Erythroblast (primary cell): ENCODE data around the gene NTM.

ENCODE experiments used
- DNase-seq, 2 experiments: peaks; one replicate each; lab custom pipeline; 2025; lab: John Stamatoyannopoulos, UW
- GATA1 ChIP-seq: IDR thresholded peaks from 2 replicates; pipeline ENCODE4 v1.6.1; 2011; ENCODE audit warnings: low read depth, mild to moderate bottlenecking, control low read depth, low read length, moderate library complexity
- POLR2A ChIP-seq: IDR thresholded peaks from 2 replicates; pipeline ENCODE4 v1.6.1; 2011; ENCODE audit warnings: mild to moderate bottlenecking, low read length

The NTM gene

DNA sequence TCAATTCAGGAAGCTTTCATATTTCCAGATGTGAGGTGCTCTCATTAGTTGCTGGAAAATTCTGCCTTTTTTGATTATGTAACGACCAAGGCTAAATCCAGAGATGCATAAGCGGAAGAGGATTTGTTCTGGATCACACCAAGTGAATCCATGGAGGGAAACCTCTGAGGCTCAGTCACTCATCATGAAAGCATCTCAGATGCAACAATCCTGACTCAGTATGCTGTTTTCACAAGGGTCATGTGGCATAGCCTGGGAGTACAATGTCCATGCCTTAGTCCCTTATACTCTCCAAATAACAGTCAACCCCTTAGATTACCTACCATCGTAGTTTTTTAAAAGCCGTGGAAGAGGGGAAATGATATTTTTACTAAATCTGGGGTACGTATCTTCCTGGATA is 445.6 kb downstream of the NTM start:
- TF ChIP-seq GATA1, result no peak
- TF ChIP-seq POLR2A, result no peak
- no peak for DNase-seq

GRCh38 chr11:131817687-131818188 is 447.3 kb downstream of the NTM start:
- DNase-seq, result no peak
- TF ChIP-seq POLR2A, result no peak
- no peak for TF ChIP-seq GATA1

DNA sequence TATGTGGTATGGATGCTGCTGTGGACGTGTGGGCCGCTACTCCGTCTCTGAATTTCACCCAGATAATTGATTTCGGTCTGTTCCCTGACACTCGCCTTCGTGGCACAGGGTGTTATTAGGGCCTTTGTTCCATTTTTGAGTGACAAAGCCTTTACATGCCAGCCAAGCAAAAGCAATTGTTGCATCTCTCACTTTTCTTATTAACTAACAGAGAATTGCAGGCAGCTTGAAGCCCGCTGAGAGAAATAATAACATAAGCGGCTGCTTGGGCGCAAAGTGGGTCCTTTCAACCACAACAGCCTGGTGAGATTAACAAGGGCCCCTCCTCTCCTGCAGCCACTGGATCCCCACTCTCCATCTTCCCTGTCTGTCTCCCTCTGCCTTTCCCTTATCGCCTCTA is 449.4 kb downstream of the NTM start:
- TF ChIP-seq POLR2A, result no peak
- TF ChIP-seq GATA1, result no peak
- DNase-seq, result no peak

DNA sequence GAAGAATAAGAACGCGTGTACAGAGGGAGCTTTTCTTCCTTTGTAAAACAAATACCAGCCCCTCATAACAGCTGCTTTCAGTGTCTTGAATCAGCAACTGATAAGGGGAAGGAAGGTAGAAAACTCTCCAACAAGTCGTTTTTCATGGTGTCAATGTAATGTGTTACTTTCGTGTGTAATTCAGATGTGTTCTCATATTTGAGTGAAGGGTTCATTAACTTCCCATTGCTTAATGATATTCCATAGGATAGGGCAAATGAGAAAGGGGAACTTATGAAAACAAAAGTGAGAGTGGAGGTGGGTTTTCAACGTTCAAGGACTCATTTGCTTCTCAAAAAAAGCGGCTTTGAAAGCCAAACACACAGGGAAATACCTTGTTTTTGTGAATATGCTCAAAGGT is 452.1 kb downstream of the NTM start:
- no peak for TF ChIP-seq POLR2A
- no peak for TF ChIP-seq GATA1
- no peak for DNase-seq

DNA sequence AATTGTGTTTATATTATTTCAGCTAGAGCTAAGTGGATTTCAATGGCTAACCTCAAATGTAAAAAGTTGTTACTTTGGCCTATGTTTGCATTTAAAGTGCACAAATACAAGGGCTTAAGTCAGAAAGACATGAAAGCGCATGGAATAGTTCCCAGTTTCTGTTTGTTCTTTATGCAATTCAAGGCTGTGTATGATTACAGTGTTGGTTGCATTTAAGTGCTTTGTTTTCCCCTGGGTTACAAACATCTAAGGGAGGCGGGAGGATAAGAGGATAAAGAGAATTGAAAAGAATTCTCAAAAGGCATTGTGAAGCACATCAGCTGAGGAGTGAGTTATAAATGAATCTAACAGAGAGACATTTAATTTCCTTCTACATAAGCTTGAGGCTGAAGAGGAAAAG is 453.4 kb downstream of the NTM start:
- TF ChIP-seq GATA1 (no peak), POLR2A (no peak)
- DNase-seq, result no peak

DNA sequence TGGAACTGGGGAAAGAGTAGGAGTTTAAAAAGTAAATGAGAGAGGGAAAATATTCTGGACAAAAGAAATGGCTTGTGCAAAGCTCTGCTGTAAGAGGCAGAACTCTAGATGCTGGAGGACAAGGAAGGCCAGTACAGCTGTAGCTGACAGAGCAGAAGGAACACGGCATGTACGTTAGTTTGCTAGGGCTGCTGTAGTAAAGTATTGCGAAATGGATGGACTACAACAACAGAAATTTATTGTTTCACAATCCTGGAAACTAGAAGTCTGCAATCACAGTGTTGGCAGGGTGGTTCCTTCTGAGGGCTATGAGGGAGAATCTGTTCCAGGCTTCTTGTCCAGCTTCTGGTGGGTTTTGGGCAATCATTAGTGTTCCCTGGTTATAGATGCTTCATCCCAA is 454.4 kb downstream of the NTM start:
- no peak for DNase-seq
- TF ChIP-seq POLR2A, result no peak
- TF ChIP-seq GATA1, result no peak

GRCh38 chr11:131827430-131827829 is 457.0 kb downstream of the NTM start:
- TF ChIP-seq GATA1, result no peak
- no peak for TF ChIP-seq POLR2A
- no peak for DNase-seq

DNA sequence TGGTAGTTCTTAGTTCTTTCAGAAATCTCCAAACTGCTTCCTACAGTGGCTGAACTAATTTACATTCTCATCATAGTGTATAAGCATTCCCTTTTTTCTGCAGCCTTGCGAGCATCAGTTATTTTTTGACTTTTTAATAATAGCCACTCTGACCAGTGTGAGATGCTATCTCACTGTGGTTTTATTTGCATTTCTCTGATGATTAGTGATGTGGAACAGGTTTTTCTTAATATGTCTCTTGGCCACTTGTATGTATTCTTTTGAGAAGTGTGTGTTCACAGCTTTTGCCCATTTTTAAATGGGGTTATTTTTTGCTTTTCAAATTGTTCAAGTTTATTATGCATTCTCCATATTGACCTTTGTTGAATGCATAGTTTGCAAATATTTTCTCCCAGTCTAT is 459.3 kb downstream of the NTM start:
- TF ChIP-seq POLR2A (no peak), GATA1 (no peak)
- DNase-seq, result no peak

DNA sequence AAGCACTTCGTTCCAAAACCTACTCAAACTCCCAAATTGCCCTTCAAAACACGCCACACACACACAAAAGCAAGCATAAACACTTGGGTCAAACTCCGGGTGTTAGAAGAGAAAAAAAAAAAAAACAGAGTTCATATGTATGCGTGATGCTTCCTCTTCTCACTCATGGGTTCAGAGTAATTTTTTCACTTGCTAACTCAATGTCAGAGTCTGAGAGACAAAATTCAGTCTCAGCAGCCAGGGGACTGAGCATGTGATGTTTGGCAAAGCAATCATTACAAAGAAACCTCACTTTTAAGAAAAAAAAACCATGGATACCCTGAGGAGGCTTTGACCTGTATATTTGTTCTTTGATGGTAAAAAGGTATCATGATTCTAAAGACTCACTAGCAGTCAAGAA is 461.7 kb downstream of the NTM start:
- no peak for DNase-seq
- no peak for TF ChIP-seq POLR2A
- no peak for TF ChIP-seq GATA1

DNA sequence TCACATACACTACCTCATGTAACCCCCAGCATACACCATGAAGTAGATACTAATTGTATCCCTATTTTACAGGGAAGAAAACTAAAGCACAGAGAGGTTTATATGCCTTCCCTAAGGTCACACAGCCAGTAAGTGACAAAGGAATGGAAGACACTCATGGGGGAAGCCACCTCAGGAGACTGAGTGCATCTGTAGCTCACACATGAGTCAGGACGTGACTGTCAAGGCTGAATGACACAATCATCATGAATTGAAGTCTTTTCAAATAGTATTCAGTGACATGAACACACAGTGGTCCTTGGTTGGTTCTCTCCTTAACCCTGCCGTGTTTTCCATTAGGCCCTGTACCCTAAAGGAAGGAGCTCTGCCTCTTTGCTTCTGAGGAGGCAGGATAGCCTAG is 463.0 kb downstream of the NTM start:
- no peak for DNase-seq
- TF ChIP-seq GATA1 (no peak), POLR2A (no peak)

GRCh38 chr11:131837562-131837961 is 467.1 kb downstream of the NTM start:
- no peak for DNase-seq
- TF ChIP-seq POLR2A (no peak), GATA1 (no peak)

DNA sequence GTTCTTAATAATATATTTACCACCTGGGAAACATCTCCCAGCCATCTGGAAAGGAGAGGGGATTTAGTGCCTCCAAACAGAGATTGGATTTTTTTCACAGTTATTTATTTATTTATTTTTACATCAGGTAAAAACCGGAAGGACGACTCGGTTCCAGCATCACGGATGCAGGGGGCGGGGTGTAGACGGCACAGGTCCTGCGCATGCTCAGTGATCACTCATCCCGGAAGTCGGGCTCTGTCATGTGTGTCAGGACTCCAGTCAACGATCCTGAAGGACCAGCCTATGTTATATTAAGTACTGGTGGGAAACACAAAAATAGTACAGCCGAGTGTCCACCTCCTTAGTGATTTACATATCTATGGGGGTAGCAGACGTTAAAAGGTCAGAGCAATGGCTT is 467.6 kb downstream of the NTM start:
- DNase-seq, result no peak
- TF ChIP-seq GATA1 (no peak), POLR2A (no peak)

- no peak for DNase-seq
- TF ChIP-seq POLR2A (no peak), GATA1 (no peak)
Measured at GRCh38 chr11:131839326-131839725, 468.9 kb downstream of the NTM start.

GRCh38 chr11:131840545-131840944 is 470.1 kb downstream of the NTM start:
- no peak for TF ChIP-seq POLR2A
- TF ChIP-seq GATA1, result no peak
- DNase-seq, result no peak

DNA sequence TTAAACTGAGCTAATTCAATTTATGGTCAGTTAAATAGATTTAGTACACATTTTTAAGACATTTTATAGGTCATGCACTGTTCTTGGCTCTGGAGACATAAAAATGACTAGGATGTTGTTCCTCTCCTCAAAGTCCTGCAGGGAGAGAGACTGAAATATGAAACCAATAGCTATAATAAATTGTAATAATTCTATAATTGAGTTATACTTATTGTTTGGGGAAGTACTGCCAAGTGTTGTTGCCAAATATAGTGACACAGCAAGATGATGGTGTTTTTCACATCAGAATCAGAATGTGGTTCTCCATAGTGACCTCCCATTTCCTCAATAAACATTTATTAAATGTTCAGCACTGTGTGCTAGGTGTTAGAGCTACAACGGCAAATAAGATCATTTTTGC is 470.6 kb downstream of the NTM start:
- no peak for DNase-seq
- TF ChIP-seq GATA1, result no peak
- TF ChIP-seq POLR2A, result no peak

DNA sequence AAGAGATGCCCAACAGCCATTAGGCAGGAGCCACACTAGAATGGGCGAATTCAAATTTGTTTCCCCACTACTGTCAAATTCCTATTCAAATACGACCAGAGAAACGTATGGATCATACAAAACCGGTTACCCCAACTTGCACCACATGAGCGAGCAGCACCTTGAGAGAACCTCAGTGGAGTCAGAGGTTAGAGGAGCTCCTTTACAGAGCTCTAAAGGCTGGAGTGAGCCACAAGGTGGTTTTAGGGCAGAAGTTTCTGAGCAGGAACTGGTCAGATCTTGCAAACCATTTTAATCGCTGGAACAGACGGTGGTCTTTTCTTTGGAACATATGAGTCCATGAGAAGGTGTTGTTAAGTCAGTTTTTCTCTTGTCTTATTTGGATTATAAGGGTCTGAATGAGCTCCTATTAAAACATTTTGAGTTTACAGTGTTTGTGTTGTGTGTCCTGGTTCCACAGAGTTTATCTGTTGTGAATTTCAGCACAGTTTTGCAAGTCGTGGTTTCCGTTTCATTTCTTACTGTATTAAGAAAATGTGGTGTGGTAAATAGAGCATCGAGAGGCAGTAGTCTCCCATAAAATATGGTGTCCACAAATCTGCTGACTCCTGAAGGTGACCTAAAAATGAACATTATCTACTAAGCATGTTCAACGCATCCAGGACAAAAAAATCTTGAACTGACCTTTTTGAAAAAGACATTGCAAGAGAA is 471.7 kb downstream of the NTM start:
- TF ChIP-seq POLR2A (no peak), GATA1 (no peak)
- DNase-seq, result no peak
